HFF-Myc (cell line): ENCODE results near the gene LAYN.

Experiments
- DNase-seq: peaks from one replicate; pipeline ENCODE4 v3.0.0-alpha.2; 2011; ENCODE audit warnings: low read depth; ENCODE audit errors: extremely low read depth
- H3K4me3 ChIP-seq: replicated peaks from 2 replicates; pipeline ENCODE4 v1.5.1; 2011; ENCODE audit warnings: low read depth, mild to moderate bottlenecking, control low read depth, low read length
- CTCF ChIP-seq: IDR thresholded peaks from 2 replicates; pipeline ENCODE4 v1.5.1; 2012; ENCODE audit warnings: mild to moderate bottlenecking, low read depth, low read length, control low read depth; ENCODE audit errors: missing control alignments

The LAYN gene

GRCh38 chr11:111537336-111537860 lies 3.1 kb upstream of the LAYN start:
- no peak overlapping the region for H3K4me3 ChIP-seq
- no peak for DNase-seq
- no peak for TF ChIP-seq CTCF

- TF ChIP-seq CTCF: no peak
- no peak for DNase-seq
- no peak overlapping the region for H3K4me3 ChIP-seq
Measured at GRCh38 chr11:111538407-111539114, 2.0 kb upstream of the LAYN start.

GRCh38 chr11:111539426-111540113 lies 950 bp upstream of the LAYN start:
- TF ChIP-seq CTCF: no peak
- peak overlapping the region; percentile 77 for H3K4me3 ChIP-seq
- DNase-seq: no peak

GRCh38 chr11:111540937-111541253 lies 375 bp downstream of the LAYN start:
- DNase-seq: no peak
- H3K4me3 ChIP-seq: peak overlapping the region; percentile 77
- TF ChIP-seq CTCF: no peak

GRCh38 chr11:111541254-111542061 lies 938 bp downstream of the LAYN start:
- peak overlapping the region; percentile 77 for H3K4me3 ChIP-seq
- peak; percentile 56 for DNase-seq
- no peak for TF ChIP-seq CTCF

GRCh38 chr11:111542606-111543275 lies 2.2 kb downstream of the LAYN start:
- DNase-seq: no peak
- peak overlapping the region; percentile 77 for H3K4me3 ChIP-seq
- TF ChIP-seq CTCF: no peak
